ENCODE results near the gene ACOT7.

ACOT7 gene

GRCh38 chr1:6418668-6419396 lies 25.3 kb upstream of the ACOT7 start:
- no peak for TF ChIP-seq ZNF274 (IDR thresholded peaks at IDR 0.05; ENCODE audit: low read depth, low read length)
- H3K4me3 ChIP-seq (ENCODE audit: low read length), result no peak overlapping the region

GRCh38 chr1:6417961-6418667 lies 24.5 kb upstream of the ACOT7 start:
- no peak for TF ChIP-seq ZNF274 (IDR thresholded peaks at IDR 0.05; ENCODE audit: low read depth, low read length)
- H3K4me3 ChIP-seq (ENCODE audit: low read length), result no peak overlapping the region

GRCh38 chr1:6416906-6417305 lies 23.3 kb upstream of the ACOT7 start:
- H3K4me3 ChIP-seq (ENCODE audit: low read length), result no peak overlapping the region
- TF ChIP-seq ZNF274 (IDR thresholded peaks at IDR 0.05; ENCODE audit: low read depth, low read length), result no peak

- no peak overlapping the region for H3K4me3 ChIP-seq (ENCODE audit: low read length)
- no peak for TF ChIP-seq ZNF274 (IDR thresholded peaks at IDR 0.05; ENCODE audit: low read depth, low read length)
Observed at GRCh38 chr1:6416295-6416656, 22.7 kb upstream of the ACOT7 start.

DNA sequence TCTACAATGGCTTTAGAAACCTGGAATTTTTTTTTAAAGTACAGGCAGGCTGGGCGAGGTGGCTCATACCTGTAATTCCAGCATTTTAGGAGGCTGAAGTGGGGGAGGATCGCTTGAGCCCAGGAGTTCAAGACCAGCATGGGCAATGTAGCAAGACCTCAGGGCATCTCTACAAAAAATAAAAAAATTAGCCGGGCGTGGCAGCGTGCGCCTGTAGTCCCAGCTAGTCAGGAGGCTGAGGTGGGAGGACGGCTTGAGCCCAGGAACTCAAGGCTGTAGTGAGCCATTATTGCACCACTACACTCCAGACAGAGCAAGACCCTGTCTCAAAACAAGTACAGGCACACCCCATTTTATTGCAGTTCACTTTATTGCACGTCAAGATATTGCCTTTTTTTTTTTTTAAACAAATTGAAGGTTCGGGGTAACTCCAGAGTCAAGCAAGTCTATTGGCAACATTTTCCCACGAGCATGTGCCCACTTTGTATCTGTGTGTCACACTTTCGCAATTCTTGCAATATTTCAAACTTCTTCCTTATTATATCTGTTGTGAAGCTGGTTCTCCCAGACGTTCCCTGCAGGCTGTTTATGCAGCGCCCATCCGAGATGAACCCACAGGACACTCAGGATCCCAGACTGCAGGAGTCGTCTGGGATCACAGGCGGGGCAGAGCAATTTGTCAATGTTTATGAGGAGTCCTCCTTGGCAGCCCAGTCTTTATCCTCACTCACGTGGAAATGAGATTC lies 21.5 kb upstream of the ACOT7 start:
- no peak overlapping the region for H3K4me3 ChIP-seq (ENCODE audit: low read length)
- no peak for TF ChIP-seq ZNF274 (IDR thresholded peaks at IDR 0.05; ENCODE audit: low read depth, low read length)

DNA sequence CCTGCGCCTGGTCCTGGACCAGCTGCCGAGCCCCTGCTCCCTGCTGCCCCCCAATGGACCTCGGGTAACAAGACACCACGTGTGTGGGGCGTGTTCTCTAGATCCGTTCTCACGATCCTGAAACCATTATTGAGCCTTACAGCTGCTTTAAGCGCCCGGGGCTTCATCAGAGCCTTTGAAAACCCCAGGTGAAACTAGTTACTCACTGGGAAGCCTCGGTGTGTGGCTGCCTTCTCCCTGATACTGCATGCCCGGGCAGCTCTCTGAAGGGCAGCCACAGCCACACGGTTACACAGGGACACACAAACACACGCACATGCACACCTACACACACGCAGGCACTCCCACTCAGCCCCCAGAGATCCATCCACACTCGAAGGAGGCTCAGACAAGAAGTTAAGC lies 20.9 kb upstream of the ACOT7 start:
- H3K4me3 ChIP-seq (ENCODE audit: low read length), result no peak overlapping the region
- no peak for TF ChIP-seq ZNF274 (IDR thresholded peaks at IDR 0.05; ENCODE audit: low read depth, low read length)

GRCh38 chr1:6412896-6413295 lies 19.3 kb upstream of the ACOT7 start:
- no peak overlapping the region for H3K4me3 ChIP-seq (ENCODE audit: low read length)
- TF ChIP-seq ZNF274 (IDR thresholded peaks at IDR 0.05; ENCODE audit: low read depth, low read length), result no peak

- no peak overlapping the region for H3K4me3 ChIP-seq (ENCODE audit: low read length)
- no peak for TF ChIP-seq ZNF274 (IDR thresholded peaks at IDR 0.05; ENCODE audit: low read depth, low read length)
Observed at GRCh38 chr1:6410248-6410893, 16.8 kb upstream of the ACOT7 start.

DNA sequence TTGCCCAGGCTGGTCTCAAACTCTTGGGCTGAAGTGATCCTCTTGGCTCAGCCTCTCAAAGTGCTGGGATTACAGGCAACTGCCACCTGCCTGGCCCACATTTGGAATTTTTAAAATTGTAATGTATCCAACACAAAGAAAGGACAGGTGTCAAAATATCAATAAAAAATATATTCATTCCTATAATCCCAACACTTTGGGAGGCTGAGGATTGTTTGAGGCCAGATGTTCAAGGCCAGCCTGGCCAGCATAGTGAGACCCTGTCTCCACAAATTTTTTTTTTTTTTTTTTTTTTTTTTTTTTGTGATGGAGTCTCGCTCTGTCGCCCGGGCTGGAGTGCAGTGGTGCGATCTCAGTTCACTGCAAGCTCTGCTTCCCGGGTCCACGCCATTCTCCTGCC lies 16.2 kb upstream of the ACOT7 start:
- H3K4me3 ChIP-seq (ENCODE audit: low read length), result no peak overlapping the region
- TF ChIP-seq ZNF274 (IDR thresholded peaks at IDR 0.05; ENCODE audit: low read depth, low read length), result no peak

DNA sequence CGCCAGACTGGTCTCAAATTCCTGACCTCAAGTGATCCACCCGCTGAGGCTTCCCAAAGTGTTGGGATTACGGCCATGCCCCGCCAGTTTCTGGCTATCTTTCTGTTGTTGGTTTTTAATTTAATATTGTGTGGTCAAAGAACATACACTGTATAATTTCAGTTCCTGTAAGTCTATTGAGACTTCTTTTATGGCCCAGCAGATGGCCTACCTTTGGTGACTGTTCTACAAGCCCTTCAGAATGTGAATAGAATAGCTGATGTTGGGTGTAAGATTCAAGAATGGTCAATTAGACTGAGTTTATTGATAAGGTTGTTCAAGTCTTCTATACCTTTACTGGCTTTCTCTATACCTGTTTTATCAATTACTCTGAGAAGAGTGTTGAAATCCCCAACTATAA lies 15.5 kb upstream of the ACOT7 start:
- no peak for TF ChIP-seq ZNF274 (IDR thresholded peaks at IDR 0.05; ENCODE audit: low read depth, low read length)
- H3K4me3 ChIP-seq (ENCODE audit: low read length), result no peak overlapping the region

DNA sequence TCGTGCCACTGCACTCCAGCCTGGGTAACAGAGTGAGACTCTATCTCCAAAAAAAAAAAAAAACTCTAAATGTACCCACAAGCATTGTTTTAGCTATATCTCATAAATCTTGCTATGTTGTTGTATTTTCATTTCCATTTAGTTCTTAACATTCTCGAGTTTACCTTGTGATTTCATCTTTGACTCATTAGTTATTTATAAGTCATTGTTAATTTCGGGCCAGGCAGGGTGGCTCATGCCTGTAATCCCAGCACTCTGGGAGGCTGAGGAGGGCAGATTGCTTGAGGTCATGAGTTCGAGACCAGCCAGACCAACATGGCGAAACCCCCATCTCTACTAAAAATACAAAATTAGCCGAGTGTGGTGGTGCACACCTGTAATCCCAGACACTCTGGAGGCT lies 14.5 kb upstream of the ACOT7 start:
- no peak overlapping the region for H3K4me3 ChIP-seq (ENCODE audit: low read length)
- no peak for TF ChIP-seq ZNF274 (IDR thresholded peaks at IDR 0.05; ENCODE audit: low read depth, low read length)

- H3K4me3 ChIP-seq (ENCODE audit: low read length), result no peak overlapping the region
Observed at GRCh38 chr1:6401673-6402072, 8.1 kb upstream of the ACOT7 start.

DNA sequence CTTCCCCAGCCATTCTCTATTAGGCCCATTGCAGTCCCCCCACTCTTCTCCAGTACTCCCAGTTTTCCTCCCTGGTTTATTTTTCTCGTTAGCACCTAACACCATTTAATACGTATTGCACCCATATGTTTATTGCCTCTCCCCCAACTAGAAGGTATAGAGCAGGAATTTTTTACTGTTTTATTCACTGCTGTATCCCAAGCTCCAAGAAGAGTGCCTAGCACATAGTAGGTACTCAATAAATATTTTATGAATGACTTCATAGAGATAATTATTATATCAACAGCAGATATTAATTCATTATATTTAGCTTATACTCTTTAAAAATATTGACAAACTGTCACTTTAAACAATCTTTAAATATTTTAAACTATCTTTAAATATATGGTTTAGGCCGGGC lies 5.7 kb upstream of the ACOT7 start:
- no peak overlapping the region for H3K4me3 ChIP-seq (ENCODE audit: low read length)
- no peak for TF ChIP-seq ZNF274 (IDR thresholded peaks at IDR 0.05; ENCODE audit: low read depth, low read length)

More at GRCh38 chr1:6401673-6402072, 8.1 kb upstream of the ACOT7 start:
- TF ChIP-seq ZNF274 (IDR thresholded peaks at IDR 0.05; ENCODE audit: low read depth, low read length), result no peak

GRCh38 chr1:6397844-6398441 lies 4.4 kb upstream of the ACOT7 start:
- H3K4me3 ChIP-seq (ENCODE audit: low read length), result no peak overlapping the region
- TF ChIP-seq ZNF274 (IDR thresholded peaks at IDR 0.05; ENCODE audit: low read depth, low read length), result no peak
